ENCODE measurements around the gene SLC39A5. TPM values are rescaled to one million over a fixed set of nuclear protein-coding genes. Genes with fewer than 3 reads are reported as not detected.

SLC39A5 gene
- polyA plus RNA-seq, 1 donor from 2014 or later: 0.33 TPM

DNA sequence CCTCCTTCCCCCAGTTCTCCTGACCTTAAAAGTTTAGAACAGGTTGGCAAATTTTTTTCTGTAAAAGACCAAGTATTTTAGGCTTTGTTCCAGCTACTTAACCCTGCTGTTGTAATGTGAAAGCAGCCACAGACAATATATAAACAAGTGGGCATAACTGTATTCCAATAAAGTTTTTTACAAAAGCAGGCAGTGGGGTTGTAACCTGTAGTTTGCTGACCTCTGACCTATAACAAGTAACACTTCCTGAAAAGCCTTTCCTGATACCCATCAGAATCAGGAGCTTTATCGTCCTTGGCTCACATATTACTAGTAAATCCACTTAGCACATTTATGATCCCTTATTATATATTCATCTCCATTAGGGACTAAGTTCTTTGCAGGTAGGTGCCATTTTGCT, 27.5 kb upstream of the SLC39A5 start:
- Histone ChIP-seq H3K9ac (ENCODE audit: low read length) (no peak overlapping the region), H3K4me3 (ENCODE audit: low read length) (no peak overlapping the region), H3K27me3 (ENCODE audit: insufficient read depth, low read depth, low read length) (no peaks in the 10 kb centered on the region), H3K27ac (ENCODE audit: low read length) (no peak overlapping the region), H3K9me2 (ENCODE audit: insufficient read depth, low read length) (no peaks in the 10 kb centered on the region), H3F3A (ENCODE audit: insufficient read depth, low read length, poor library complexity, severe bottlenecking) (no peaks in the 10 kb centered on the region), H2AFZ (ENCODE audit: low read depth, low read length) (no peak overlapping the region), H3K4me2 (ENCODE audit: low read length) (no peak overlapping the region), H4K20me1 (ENCODE audit: insufficient read depth) (no peaks in the 10 kb centered on the region), H3K36me3 (ENCODE audit: insufficient read depth, low read length) (peaks cover 6% of the 10 kb centered on the region), H3K79me2 (replicated peaks; ENCODE audit: insufficient read depth, low read length) (no peaks in the 10 kb centered on the region), H3K9me3 (ENCODE audit: low read length) (no peaks in the 10 kb centered on the region)
- TF ChIP-seq EP300 (conservative IDR thresholded peaks at IDR 0.05; ENCODE audit: poor library complexity, severe bottlenecking) (no peak), SMC3 (conservative IDR thresholded peaks at IDR 0.05; ENCODE audit: poor library complexity) (no peak), POLR2AphosphoS5 (IDR thresholded peaks at IDR 0.05) (no peak), TAF1 (IDR thresholded peaks at IDR 0.05; ENCODE audit: low read depth) (no peak), CTCF (IDR thresholded peaks at IDR 0.05; ENCODE audit: poor library complexity, severe bottlenecking) (no peak), EZH2 (IDR thresholded peaks at IDR 0.05; ENCODE audit: borderline replicate concordance, insufficient read depth, low read length, poor library complexity, severe bottlenecking) (no peak)
- TF ChIP-seq, protein P1, sequence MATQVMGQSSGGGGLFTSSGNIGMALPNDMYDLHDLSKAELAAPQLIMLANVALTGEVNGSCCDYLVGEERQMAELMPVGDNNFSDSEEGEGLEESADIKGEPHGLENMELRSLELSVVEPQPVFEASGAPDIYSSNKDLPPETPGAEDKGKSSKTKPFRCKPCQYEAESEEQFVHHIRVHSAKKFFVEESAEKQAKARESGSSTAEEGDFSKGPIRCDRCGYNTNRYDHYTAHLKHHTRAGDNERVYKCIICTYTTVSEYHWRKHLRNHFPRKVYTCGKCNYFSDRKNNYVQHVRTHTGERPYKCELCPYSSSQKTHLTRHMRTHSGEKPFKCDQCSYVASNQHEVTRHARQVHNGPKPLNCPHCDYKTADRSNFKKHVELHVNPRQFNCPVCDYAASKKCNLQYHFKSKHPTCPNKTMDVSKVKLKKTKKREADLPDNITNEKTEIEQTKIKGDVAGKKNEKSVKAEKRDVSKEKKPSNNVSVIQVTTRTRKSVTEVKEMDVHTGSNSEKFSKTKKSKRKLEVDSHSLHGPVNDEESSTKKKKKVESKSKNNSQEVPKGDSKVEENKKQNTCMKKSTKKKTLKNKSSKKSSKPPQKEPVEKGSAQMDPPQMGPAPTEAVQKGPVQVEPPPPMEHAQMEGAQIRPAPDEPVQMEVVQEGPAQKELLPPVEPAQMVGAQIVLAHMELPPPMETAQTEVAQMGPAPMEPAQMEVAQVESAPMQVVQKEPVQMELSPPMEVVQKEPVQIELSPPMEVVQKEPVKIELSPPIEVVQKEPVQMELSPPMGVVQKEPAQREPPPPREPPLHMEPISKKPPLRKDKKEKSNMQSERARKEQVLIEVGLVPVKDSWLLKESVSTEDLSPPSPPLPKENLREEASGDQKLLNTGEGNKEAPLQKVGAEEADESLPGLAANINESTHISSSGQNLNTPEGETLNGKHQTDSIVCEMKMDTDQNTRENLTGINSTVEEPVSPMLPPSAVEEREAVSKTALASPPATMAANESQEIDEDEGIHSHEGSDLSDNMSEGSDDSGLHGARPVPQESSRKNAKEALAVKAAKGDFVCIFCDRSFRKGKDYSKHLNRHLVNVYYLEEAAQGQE (IDR thresholded peaks at IDR 0.05; ENCODE audit: borderline replicate concordance): no peak

DNA sequence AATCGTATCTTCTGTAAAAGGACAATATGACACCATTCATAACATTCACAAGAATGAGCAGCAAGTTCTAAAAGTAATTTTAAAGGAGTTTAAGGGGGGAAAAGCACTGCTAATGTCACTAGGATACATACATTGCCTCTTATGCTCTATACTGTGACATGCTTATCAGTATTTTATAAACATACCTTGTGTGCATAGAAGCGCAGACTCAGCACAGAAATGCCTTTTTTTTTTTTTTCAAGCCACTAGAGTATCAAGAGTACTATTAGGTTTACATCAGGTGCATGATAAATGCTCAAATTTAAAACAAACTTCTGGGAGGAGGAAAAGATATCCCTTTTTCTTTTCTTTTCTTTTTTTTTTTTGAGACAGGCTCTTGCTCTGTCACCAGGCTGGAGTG, 27.0 kb upstream of the SLC39A5 start:
- Histone ChIP-seq H3K4me2 (ENCODE audit: low read length) (no peak overlapping the region), H3K36me3 (ENCODE audit: insufficient read depth, low read length) (peaks cover 6% of the 10 kb centered on the region), H3K79me2 (replicated peaks; ENCODE audit: insufficient read depth, low read length) (no peaks in the 10 kb centered on the region), H3K9me2 (ENCODE audit: insufficient read depth, low read length) (no peaks in the 10 kb centered on the region), H3K9me3 (ENCODE audit: low read length) (no peaks in the 10 kb centered on the region), H3K9ac (ENCODE audit: low read length) (no peak overlapping the region), H3F3A (ENCODE audit: insufficient read depth, low read length, poor library complexity, severe bottlenecking) (no peaks in the 10 kb centered on the region), H3K27me3 (ENCODE audit: insufficient read depth, low read depth, low read length) (no peaks in the 10 kb centered on the region), H3K4me3 (ENCODE audit: low read length) (no peak overlapping the region), H3K27ac (ENCODE audit: low read length) (no peak overlapping the region), H2AFZ (ENCODE audit: low read depth, low read length) (no peak overlapping the region), H4K20me1 (ENCODE audit: insufficient read depth) (no peaks in the 10 kb centered on the region)
- TF ChIP-seq MXI1 (conservative IDR thresholded peaks at IDR 0.05; ENCODE audit: poor library complexity, severe bottlenecking): no peak

DNA sequence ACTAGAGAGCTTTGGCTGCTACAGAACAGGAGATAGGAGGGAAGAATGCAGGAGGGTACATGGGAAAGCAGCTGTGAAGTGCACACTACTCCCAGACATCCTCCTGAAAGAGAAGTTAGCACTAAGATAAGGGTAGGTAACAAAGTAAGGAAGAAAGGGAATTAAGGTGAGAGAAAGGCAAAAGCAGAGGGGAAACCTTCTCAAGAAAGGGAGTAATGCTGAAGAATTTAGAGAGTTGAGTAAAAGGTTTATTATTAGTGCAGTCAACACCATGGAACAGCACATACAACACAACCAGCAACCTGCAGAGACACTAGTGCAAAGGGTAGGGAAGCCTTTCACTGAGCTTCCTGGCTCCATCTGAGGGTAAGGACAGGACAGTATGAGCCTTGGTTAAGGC, 25.6 kb upstream of the SLC39A5 start:
- no peak overlapping the region for H2AFZ ChIP-seq (ENCODE audit: low read depth, low read length)
- no peaks in the 10 kb centered on the region for H3F3A ChIP-seq (ENCODE audit: insufficient read depth, low read length, poor library complexity, severe bottlenecking)
- H3K27me3 ChIP-seq (ENCODE audit: insufficient read depth, low read depth, low read length): no peaks in the 10 kb centered on the region
- H3K36me3 ChIP-seq (ENCODE audit: insufficient read depth, low read length): peaks cover 6% of the 10 kb centered on the region
- H3K4me3 ChIP-seq (ENCODE audit: low read length): no peak overlapping the region
- no peak overlapping the region for H3K9ac ChIP-seq (ENCODE audit: low read length)
- H3K9me2 ChIP-seq (ENCODE audit: insufficient read depth, low read length): no peaks in the 10 kb centered on the region
- H4K20me1 ChIP-seq (ENCODE audit: insufficient read depth): no peaks in the 10 kb centered on the region
- H3K79me2 ChIP-seq (replicated peaks; ENCODE audit: insufficient read depth, low read length): no peaks in the 10 kb centered on the region
- TF ChIP-seq POLR2AphosphoS5 (IDR thresholded peaks at IDR 0.05) (no peak), CTCF (IDR thresholded peaks at IDR 0.05; ENCODE audit: poor library complexity, severe bottlenecking) (no peak), RAD21 (conservative IDR thresholded peaks at IDR 0.05) (no peak), MXI1 (conservative IDR thresholded peaks at IDR 0.05; ENCODE audit: poor library complexity, severe bottlenecking) (no peak), TAF1 (IDR thresholded peaks at IDR 0.05; ENCODE audit: low read depth) (no peak), EZH2 (IDR thresholded peaks at IDR 0.05; ENCODE audit: borderline replicate concordance, insufficient read depth, low read length, poor library complexity, severe bottlenecking) (no peak), SMC3 (conservative IDR thresholded peaks at IDR 0.05; ENCODE audit: poor library complexity) (no peak)
- H3K27ac ChIP-seq (ENCODE audit: low read length): no peak overlapping the region
- no peak overlapping the region for H3K4me2 ChIP-seq (ENCODE audit: low read length)
- no peaks in the 10 kb centered on the region for H3K9me3 ChIP-seq (ENCODE audit: low read length)
